A549 (cell line): ENCODE measurements around the gene TAF1A. TPM values are rescaled to one million over a fixed set of nuclear protein-coding genes. Genes with fewer than 3 reads are reported as not detected.

Experiments
- ATAC-seq, 2 experiments: fragments of 200-7000 bp in 1 of 2; fragments of >200 bp in 1 of 2; cut with Nextera tagmentation in 1 of 2; cut with Tn5 transposase in 1 of 2; 3 replicates each; pipeline versions ENCODE4 v1.8.0 to v1.9.1; 2018 to 2020; ENCODE audit warnings: mild to moderate bottlenecking in 1 of 2, moderate library complexity in 1 of 2
- CTCF ChIA-PET: fragments of 300-600 bp; sonication (Branson Sonifier 250); formaldehyde crosslinking; extraction: SDS; loops from one replicate; lab custom pipeline; 2021; ENCODE audit warnings: antibody characterized with exemption, inconsistent platforms; lab: Yijun Ruan, JAX
- POLR2A ChIA-PET: fragments of 350-600 bp; formaldehyde crosslinking; extraction: SDS; loops from one replicate; lab custom pipeline; 2021; ENCODE audit warnings: antibody characterized with exemption, inconsistent platforms; lab: Yijun Ruan, JAX
- DNase-seq, 2 experiments: peaks; one replicate each; pipeline versions ENCODE4 v3.0.0 to v3.0.0-alpha.2; 2011 to 2016; ENCODE audit warnings: low read depth in 1 of 2, low spot score in 1 of 2
- FAIRE-seq: peaks from 2 replicates; lab custom pipeline; 2011; peaks lifted over from hg19 to GRCh38; lab: Jason Lieb, UNC
- H3K27ac ChIP-seq, 2 experiments: fragments of >200 bp; sonication (Bioruptor Twin); formaldehyde crosslinking; 3 replicates each; pipeline ENCODE4 v1.5.1; 2016 to 2017
- H3K4me1 ChIP-seq: fragments of >200 bp; sonication (Bioruptor Twin); formaldehyde crosslinking; 3 replicates; pipeline ENCODE4 v1.6.1; 2016
- H3K4me2 ChIP-seq: fragments of >200 bp; sonication (Bioruptor Twin); formaldehyde crosslinking; 3 replicates; pipeline ENCODE4 v1.6.1; 2016
- H3K4me3 ChIP-seq: fragments of >200 bp; sonication (Bioruptor Twin); formaldehyde crosslinking; 3 replicates; pipeline ENCODE4 v1.5.1; 2016
- H3K9me3 ChIP-seq: fragments of >200 bp; sonication (Bioruptor Twin); formaldehyde crosslinking; 3 replicates; pipeline ENCODE4 v1.6.1; 2016
- CEBPB ChIP-seq, 2 experiments: fragments of >200 bp in 1 of 2; sonication (Bioruptor Twin) in 1 of 2; formaldehyde crosslinking in 1 of 2; IDR thresholded peaks; 2 replicates each; pipeline ENCODE4 v1.6.1; 2012 to 2016
- CHD2 ChIP-seq: fragments of 150-350 bp; IDR thresholded peaks from 2 replicates; pipeline ENCODE4 v1.6.1; 2014; ENCODE audit warnings: low read length; ENCODE audit not compliant: partially characterized antibody
- CHD4 ChIP-seq: fragments of 200-600 bp; sonication (generic); IDR thresholded peaks from 2 replicates; pipeline ENCODE4 v1.6.1; 2016; ENCODE audit warnings: antibody characterized with exemption, mild to moderate bottlenecking, borderline replicate concordance
- E2F6 ChIP-seq: IDR thresholded peaks from 2 replicates; pipeline ENCODE4 v1.6.1; 2012; ENCODE audit warnings: low read depth, borderline replicate concordance
- EHF ChIP-seq: fragments of 250-450 bp; sonication (Bioruptor Pico); IDR thresholded peaks from 2 replicates; pipeline ENCODE4 v1.5.0; 2020; ENCODE audit warnings: mild to moderate bottlenecking
- FOSB ChIP-seq: fragments of 250-450 bp; sonication (Bioruptor Pico); IDR thresholded peaks from 2 replicates; pipeline ENCODE4 v1.5.0; 2020; ENCODE audit warnings: mild to moderate bottlenecking, moderate library complexity
- HEYL ChIP-seq: fragments of 250-450 bp; sonication (Bioruptor Pico); IDR thresholded peaks from 2 replicates; pipeline ENCODE4 v1.8.0; 2021; ENCODE audit warnings: mild to moderate bottlenecking, moderate library complexity
- HOXA7 ChIP-seq: fragments of 250-450 bp; sonication (Bioruptor Pico); IDR thresholded peaks from 2 replicates; pipeline ENCODE4 v1.5.0; 2020; ENCODE audit warnings: mild to moderate bottlenecking, moderate library complexity
- JUNB ChIP-seq: fragments of >200 bp; sonication (Bioruptor Twin); formaldehyde crosslinking; IDR thresholded peaks from 2 replicates; pipeline ENCODE4 v1.6.1; 2016
- MAFK ChIP-seq: fragments of 450-650 bp; IDR thresholded peaks from 2 replicates; pipeline ENCODE4 v1.6.1; 2014; ENCODE audit not compliant: partially characterized antibody
- MAZ ChIP-seq: fragments of 150-350 bp; IDR thresholded peaks from 2 replicates; pipeline ENCODE4 v1.6.1; 2014; ENCODE audit warnings: antibody characterized with exemption, low read depth, low read length, borderline replicate concordance
- NPAS2 ChIP-seq: fragments of 250-450 bp; sonication (Bioruptor Pico); IDR thresholded peaks from 2 replicates; pipeline ENCODE4 v1.8.0; 2022; ENCODE audit warnings: mild to moderate bottlenecking, moderate library complexity, borderline replicate concordance
- NR3C1 ChIP-seq: fragments of >200 bp; sonication (Bioruptor Twin); formaldehyde crosslinking; IDR thresholded peaks from 3 replicates; pipeline ENCODE4 v1.6.1; 2017
- RCOR1 ChIP-seq: fragments of 150-350 bp; IDR thresholded peaks from 2 replicates; pipeline ENCODE4 v1.6.1; 2014; ENCODE audit warnings: antibody characterized with exemption, low read length, low read depth
- TFCP2L1 ChIP-seq: fragments of 250-450 bp; sonication (Bioruptor Pico); IDR thresholded peaks from 2 replicates; pipeline ENCODE4 v1.5.0; 2021; ENCODE audit warnings: mild to moderate bottlenecking
- ZSCAN20 ChIP-seq: fragments of 250-450 bp; sonication (Bioruptor Pico); IDR thresholded peaks from 2 replicates; pipeline ENCODE4 v1.8.0; 2022; ENCODE audit warnings: mild to moderate bottlenecking, moderate library complexity
- WGBS: methylation state at CpG from one replicate; pipeline ENCODE4 v1.1.6; 2017; ENCODE audit errors: missing lambda C conversion rate; 5-methylcytosine and 5-hydroxymethylcytosine counted together
- polyA plus RNA-seq, 4 experiments: library from polyadenylated mRNA; depleted of rRNA in 3 of 4; stranded (reverse); fragments of >200 nt; fragmentation: RNase III in 1 of 4; extraction: RNeasy Plus Mini Kit Qiagen cat#74134 plus additional on column Dnase treatment in 1 of 4; gene quantifications; 2 replicates in 3 of 4; 3 replicates in 1 of 4; pipeline ENCODE4 v1.2.3, GENCODE V29; 2011 to 2017
- TF ChIP-seq, protein P1 (sequence below): fragments of >200 bp; sonication (Bioruptor Twin); formaldehyde crosslinking; IDR thresholded peaks from 3 replicates; pipeline ENCODE4 v1.5.1; 2016
- TF ChIP-seq, protein P2 (sequence below): fragments of 150-350 bp; IDR thresholded peaks from 2 replicates; pipeline ENCODE4 v1.6.1; 2014; ENCODE audit warnings: low read depth, mild to moderate bottlenecking, low read length
- TF ChIP-seq, protein P3 (sequence below): IDR thresholded peaks from 2 replicates; pipeline ENCODE4 v1.6.1; 2012
- TF ChIP-seq, protein P4 (sequence below): IDR thresholded peaks from 2 replicates; pipeline ENCODE4 v1.6.1; 2012

TAF1A gene
- polyA plus RNA-seq, 2 of the 4 experiments (the other 2 are of a cell fraction), result 11.7 to 21.7 TPM

DNA sequence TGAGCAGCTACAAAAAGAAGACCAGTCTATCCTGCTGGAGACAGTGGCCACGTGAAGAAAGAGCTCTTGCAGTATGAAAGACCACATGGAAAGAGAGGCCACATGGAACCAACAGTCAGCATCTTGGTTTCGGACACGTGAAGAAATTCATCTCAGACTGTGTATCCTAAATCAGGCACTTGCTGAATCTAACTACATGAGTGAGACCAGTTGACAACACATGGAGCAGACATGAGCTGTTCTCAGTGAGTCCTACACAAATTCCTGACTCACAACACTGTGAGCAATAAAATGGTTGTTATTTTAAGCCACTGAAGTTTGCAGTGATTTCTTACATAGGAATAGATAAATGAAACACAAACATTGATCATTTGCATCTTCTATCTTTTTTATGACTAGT, 2.4 kb upstream of the TAF1A start (continued):
- TF ChIP-seq CHD2, result no peak
- TF ChIP-seq, protein P1, sequence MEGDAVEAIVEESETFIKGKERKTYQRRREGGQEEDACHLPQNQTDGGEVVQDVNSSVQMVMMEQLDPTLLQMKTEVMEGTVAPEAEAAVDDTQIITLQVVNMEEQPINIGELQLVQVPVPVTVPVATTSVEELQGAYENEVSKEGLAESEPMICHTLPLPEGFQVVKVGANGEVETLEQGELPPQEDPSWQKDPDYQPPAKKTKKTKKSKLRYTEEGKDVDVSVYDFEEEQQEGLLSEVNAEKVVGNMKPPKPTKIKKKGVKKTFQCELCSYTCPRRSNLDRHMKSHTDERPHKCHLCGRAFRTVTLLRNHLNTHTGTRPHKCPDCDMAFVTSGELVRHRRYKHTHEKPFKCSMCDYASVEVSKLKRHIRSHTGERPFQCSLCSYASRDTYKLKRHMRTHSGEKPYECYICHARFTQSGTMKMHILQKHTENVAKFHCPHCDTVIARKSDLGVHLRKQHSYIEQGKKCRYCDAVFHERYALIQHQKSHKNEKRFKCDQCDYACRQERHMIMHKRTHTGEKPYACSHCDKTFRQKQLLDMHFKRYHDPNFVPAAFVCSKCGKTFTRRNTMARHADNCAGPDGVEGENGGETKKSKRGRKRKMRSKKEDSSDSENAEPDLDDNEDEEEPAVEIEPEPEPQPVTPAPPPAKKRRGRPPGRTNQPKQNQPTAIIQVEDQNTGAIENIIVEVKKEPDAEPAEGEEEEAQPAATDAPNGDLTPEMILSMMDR, result no peak
- no peak for TF ChIP-seq NR3C1
- no peak for TF ChIP-seq TFCP2L1 (CRISPR knock-in tag)
- TF ChIP-seq MAFK, result no peak

- H3K4me3 ChIP-seq, result no peak overlapping the region
- TF ChIP-seq JUNB (no peak), EHF (CRISPR knock-in tag) (no peak)
- H3K4me1 ChIP-seq, result peaks cover 12% of the 10 kb centered on the region; the same call in 1 of the 3 replicates
- FAIRE-seq (no peak), ATAC-seq (no peak), DNase-seq (no peak)
- CTCF ChIA-PET, result no interaction called here
- WGBS, result 98% methylated on average over 1 of the region's 1 CpG
- H3K27ac ChIP-seq, result no peak overlapping the region
- H3K4me2 ChIP-seq, result peak overlapping the region; percentile 93
- H3K9me3 ChIP-seq, result no peaks in the 10 kb centered on the region
- POLR2A ChIA-PET, result no interaction called here
These were observed 1.6 kb downstream of the TAF1A start for GRCh38 chr1:222588135-222588534.

- CTCF ChIA-PET, result no interaction called here
- POLR2A ChIA-PET, result no interaction called here
- no peak for ATAC-seq
- no peak overlapping the region for H3K27ac ChIP-seq
- no peak for FAIRE-seq
- no peak overlapping the region for H3K4me2 ChIP-seq
- no peak for DNase-seq
- peaks cover 19% of the 10 kb centered on the region; the same call in 2 of the 3 replicates for H3K4me1 ChIP-seq
- no peak overlapping the region for H3K4me3 ChIP-seq
- H3K9me3 ChIP-seq, result no peaks in the 10 kb centered on the region
- 91% methylated on average over 2 of the region's 2 CpGs for WGBS
- TF ChIP-seq CEBPB (IDR thresholded peaks at IDR 0.05) (no peak), FOSB (no peak), ZSCAN20 (CRISPR knock-in tag) (no peak)
- TF ChIP-seq, protein P2, sequence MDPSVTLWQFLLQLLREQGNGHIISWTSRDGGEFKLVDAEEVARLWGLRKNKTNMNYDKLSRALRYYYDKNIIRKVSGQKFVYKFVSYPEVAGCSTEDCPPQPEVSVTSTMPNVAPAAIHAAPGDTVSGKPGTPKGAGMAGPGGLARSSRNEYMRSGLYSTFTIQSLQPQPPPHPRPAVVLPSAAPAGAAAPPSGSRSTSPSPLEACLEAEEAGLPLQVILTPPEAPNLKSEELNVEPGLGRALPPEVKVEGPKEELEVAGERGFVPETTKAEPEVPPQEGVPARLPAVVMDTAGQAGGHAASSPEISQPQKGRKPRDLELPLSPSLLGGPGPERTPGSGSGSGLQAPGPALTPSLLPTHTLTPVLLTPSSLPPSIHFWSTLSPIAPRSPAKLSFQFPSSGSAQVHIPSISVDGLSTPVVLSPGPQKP, result no peak
These were observed 2.9 kb downstream of the TAF1A start for GRCh38 chr1:222586842-222587241.

DNA sequence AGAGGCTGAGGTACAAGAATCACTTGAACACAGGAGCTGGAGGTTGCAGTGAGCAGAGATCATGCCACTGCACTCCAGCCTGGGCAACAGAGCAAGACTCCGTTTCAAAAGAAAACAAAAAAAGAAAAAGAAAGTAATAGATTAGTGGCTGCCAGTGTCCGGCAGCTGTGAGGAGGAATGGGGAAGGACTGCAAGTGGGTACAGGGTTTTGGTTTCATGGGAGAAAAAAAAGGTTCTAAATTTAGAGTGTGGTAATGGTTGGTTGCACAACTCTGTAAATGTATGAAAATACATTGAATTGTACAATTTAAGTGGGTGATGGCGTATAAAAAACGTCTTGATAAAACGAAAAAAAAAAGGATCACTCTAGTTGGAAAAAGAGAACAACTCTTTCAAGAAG, 6.7 kb downstream of the TAF1A start:
- POLR2A ChIA-PET, result no interaction called here
- CTCF ChIA-PET, result interaction anchor here (1.1 kb wide), 1 partner anchor 51 kb away, joined by 4 read pairs; no protein-coding TSS in a partner anchor
- DNase-seq, result no peak
- no peak for FAIRE-seq
- ATAC-seq, result no peak
- Histone ChIP-seq H3K4me2 (no peak overlapping the region), H3K4me3 (no peak overlapping the region), H3K4me1 (peaks cover 6% of the 10 kb centered on the region; the same call in 2 of the 3 replicates), H3K27ac (no peak overlapping the region), H3K9me3 (no peaks in the 10 kb centered on the region)
- no peak for TF ChIP-seq HEYL
- no peak for TF ChIP-seq FOSB
- no peak for TF ChIP-seq MAZ
- TF ChIP-seq JUNB, result no peak
- TF ChIP-seq CHD4, result no peak
- no peak for TF ChIP-seq RCOR1
- TF ChIP-seq MAFK, result no peak
- no peak for TF ChIP-seq HOXA7 (CRISPR knock-in tag)
- TF ChIP-seq NPAS2, result no peak
- TF ChIP-seq, protein P3, sequence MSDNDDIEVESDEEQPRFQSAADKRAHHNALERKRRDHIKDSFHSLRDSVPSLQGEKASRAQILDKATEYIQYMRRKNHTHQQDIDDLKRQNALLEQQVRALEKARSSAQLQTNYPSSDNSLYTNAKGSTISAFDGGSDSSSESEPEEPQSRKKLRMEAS, result no peak
- no peak for TF ChIP-seq E2F6
- no peak for TF ChIP-seq EHF (CRISPR knock-in tag)
- TF ChIP-seq, protein P4, sequence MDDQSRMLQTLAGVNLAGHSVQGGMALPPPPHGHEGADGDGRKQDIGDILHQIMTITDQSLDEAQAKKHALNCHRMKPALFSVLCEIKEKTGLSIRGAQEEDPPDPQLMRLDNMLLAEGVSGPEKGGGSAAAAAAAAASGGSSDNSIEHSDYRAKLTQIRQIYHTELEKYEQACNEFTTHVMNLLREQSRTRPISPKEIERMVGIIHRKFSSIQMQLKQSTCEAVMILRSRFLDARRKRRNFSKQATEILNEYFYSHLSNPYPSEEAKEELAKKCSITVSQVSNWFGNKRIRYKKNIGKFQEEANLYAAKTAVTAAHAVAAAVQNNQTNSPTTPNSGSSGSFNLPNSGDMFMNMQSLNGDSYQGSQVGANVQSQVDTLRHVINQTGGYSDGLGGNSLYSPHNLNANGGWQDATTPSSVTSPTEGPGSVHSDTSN, result no peak
- 87% methylated on average over 5 of the region's 5 CpGs for WGBS
